GM12878 (cell line): ENCODE data around the gene FGGY. TPM values are rescaled to one million over a fixed set of nuclear protein-coding genes. Genes with fewer than 3 reads are reported as not detected.

Experiments used
- ATAC-seq: fragments of 200-7000 bp; cut with Tn5 transposase; 3 replicates; pipeline ENCODE4 v1.9.1; 2020; ENCODE audit warnings: mild to moderate bottlenecking, moderate library complexity
- BruUV-seq: library from RNA; stranded (reverse); fragments of 400-500 nt; replicated peaks from 2 replicates; lab custom pipeline; 2021; lab: Mats Ljungman, UMichigan
- CTCF ChIA-PET: fragments of 300-600 bp; sonication (Branson Sonifier 250); formaldehyde crosslinking; extraction: SDS; loops from one replicate; lab custom pipeline; 2021; ENCODE audit warnings: inconsistent platforms; lab: Yijun Ruan, JAX
- POLR2A ChIA-PET: fragments of 350-600 bp; formaldehyde crosslinking; extraction: SDS; loops from one replicate; lab custom pipeline; 2021; ENCODE audit warnings: inconsistent platforms; lab: Charles Lee
- RAD21 ChIA-PET: fragments of 300-600 bp; sonication (Branson Sonifier 250); formaldehyde crosslinking; loops from one replicate; lab custom pipeline; 2023; ENCODE audit warnings: antibody characterized with exemption; ENCODE audit not compliant: unreplicated experiment; lab: Charles Lee
- SMC1A ChIA-PET: fragments of 300-600 bp; sonication (Branson Sonifier 250); formaldehyde crosslinking; loops from one replicate; lab custom pipeline; 2023; ENCODE audit not compliant: unreplicated experiment, uncharacterized antibody; lab: Charles Lee
- DNase-seq: peaks from one replicate; pipeline ENCODE4 v3.0.0-alpha.2; 2011; ENCODE audit warnings: low read depth, low spot score
- FAIRE-seq: peaks from 3 replicates; lab custom pipeline; 2011; peaks lifted over from hg19 to GRCh38; lab: Jason Lieb, UNC
- H2AFZ ChIP-seq: 2 replicates; pipeline ENCODE4 v1.6.0; 2011; ENCODE audit warnings: low read depth, low read length, control low read depth; ENCODE audit not compliant: control insufficient read depth
- H3K27ac ChIP-seq: 2 replicates; pipeline ENCODE4 v1.5.1; 2011; ENCODE audit warnings: control low read depth; ENCODE audit not compliant: control insufficient read depth, insufficient read depth
- H3K27me3 ChIP-seq, 2 experiments: replicated peaks in 1 of 2; 2 replicates each; pipeline versions ENCODE4 v1.6.0 to v1.6.1; 2011; ENCODE audit warnings: low read length in 1 of 2; ENCODE audit not compliant: control insufficient read depth in 2 of 2, insufficient read depth in 2 of 2
- H3K36me3 ChIP-seq, 2 experiments: 2 replicates each; pipeline ENCODE4 v1.5.1; 2011; ENCODE audit warnings: low read length in 1 of 2; ENCODE audit not compliant: control insufficient read depth in 2 of 2, insufficient read depth in 2 of 2
- H3K4me1 ChIP-seq: 2 replicates; pipeline ENCODE4 v1.6.1; 2011; ENCODE audit warnings: mild to moderate bottlenecking, low read length, moderate library complexity, mixed read lengths; ENCODE audit not compliant: control insufficient read depth, insufficient read depth
- H3K4me2 ChIP-seq: 2 replicates; pipeline ENCODE4 v1.6.0; 2011; ENCODE audit warnings: control low read depth; ENCODE audit not compliant: control insufficient read depth, insufficient read depth
- H3K4me3 ChIP-seq: fragments of 200-600 bp; sonication (generic); 2 replicates; pipeline ENCODE4 v1.5.1; 2016
- H3K79me2 ChIP-seq: 2 replicates; pipeline ENCODE4 v1.6.0; 2011; ENCODE audit warnings: low read length; ENCODE audit not compliant: control insufficient read depth, insufficient read depth
- H3K9ac ChIP-seq: 2 replicates; pipeline ENCODE4 v1.8.0; 2011; ENCODE audit warnings: low read length, control low read depth, mixed read lengths; ENCODE audit not compliant: control insufficient read depth, insufficient read depth
- H3K9me3 ChIP-seq: replicated peaks from 3 replicates; pipeline ENCODE4 v1.5.1; 2011; ENCODE audit warnings: mild to moderate bottlenecking, low read length; ENCODE audit not compliant: control insufficient read depth, insufficient read depth
- H4K20me1 ChIP-seq: 2 replicates; pipeline ENCODE4 v1.6.0; 2011; ENCODE audit not compliant: control insufficient read depth, insufficient read depth
- BRCA1 ChIP-seq: IDR thresholded peaks from 2 replicates; pipeline ENCODE4 v1.6.1; 2011; ENCODE audit warnings: low read depth, low read length, improper control_type of control experiment
- CBX5 ChIP-seq: sonication (generic); IDR thresholded peaks from 2 replicates; pipeline ENCODE4 v1.6.1; 2016; ENCODE audit warnings: low read depth, moderate library complexity, mild to moderate bottlenecking, inconsistent platforms
- DPF2 ChIP-seq: fragments of 450-650 bp; IDR thresholded peaks from 2 replicates; pipeline ENCODE4 v1.6.1; 2017; ENCODE audit warnings: mild to moderate bottlenecking
- ELK1 ChIP-seq: IDR thresholded peaks from 2 replicates; pipeline ENCODE4 v1.6.1; 2012; ENCODE audit warnings: low read depth, low read length, improper control_type of control experiment
- EP300 ChIP-seq, 2 experiments: fragments of 150-350 bp in 1 of 2; IDR thresholded peaks; 2 replicates each; pipeline ENCODE4 v1.6.1; 2011 to 2012; ENCODE audit warnings: low read depth in 2 of 2, low read length in 2 of 2, borderline replicate concordance in 1 of 2, improper control_type of control experiment in 1 of 2, inconsistent platforms in 1 of 2; ENCODE audit not compliant: control insufficient read depth in 1 of 2
- EZH2 ChIP-seq: IDR thresholded peaks from 2 replicates; pipeline ENCODE4 v1.6.1; 2012; ENCODE audit warnings: low read depth, mild to moderate bottlenecking, control low read depth, inconsistent platforms, low read length, borderline replicate concordance; ENCODE audit not compliant: control insufficient read depth
- KAT2A ChIP-seq: conservative IDR thresholded peaks from 2 replicates; pipeline ENCODE4 v1.6.1; 2011; ENCODE audit warnings: low read depth, low read length; ENCODE audit not compliant: control insufficient read depth
- KDM1A ChIP-seq: fragments of 200-600 bp; sonication (generic); IDR thresholded peaks from 2 replicates; pipeline ENCODE4 v1.6.1; 2016; ENCODE audit warnings: borderline replicate concordance
- NFXL1 ChIP-seq: fragments of 450-650 bp; IDR thresholded peaks from 2 replicates; pipeline ENCODE4 v1.6.1; 2017; ENCODE audit warnings: antibody characterized with exemption, mild to moderate bottlenecking, borderline replicate concordance
- POLR2AphosphoS5 ChIP-seq: IDR thresholded peaks from 2 replicates; pipeline ENCODE4 v1.6.1; 2011; ENCODE audit warnings: mild to moderate bottlenecking, low read length, inconsistent platforms
- RFX5 ChIP-seq: IDR thresholded peaks from 2 replicates; pipeline ENCODE4 v1.6.1; 2011; ENCODE audit warnings: low read depth, low read length, improper control_type of control experiment
- SREBF1 ChIP-seq: IDR thresholded peaks from 2 replicates; pipeline ENCODE4 v1.6.1; 2012; ENCODE audit warnings: mild to moderate bottlenecking, low read length
- WRNIP1 ChIP-seq: IDR thresholded peaks from 2 replicates; pipeline ENCODE4 v1.6.1; 2011; ENCODE audit warnings: low read depth, low read length, improper control_type of control experiment, borderline replicate concordance
- YY1 ChIP-seq: IDR thresholded peaks from 2 replicates; pipeline ENCODE4 v1.6.1; 2011; ENCODE audit warnings: low read depth, mild to moderate bottlenecking, low read length
- ZBTB33 ChIP-seq: fragments of 450-650 bp; IDR thresholded peaks from 2 replicates; pipeline ENCODE4 v1.6.1; 2017; ENCODE audit warnings: mild to moderate bottlenecking
- ZNF207 ChIP-seq: fragments of 450-650 bp; IDR thresholded peaks from 2 replicates; pipeline ENCODE4 v1.6.1; 2014; ENCODE audit warnings: antibody characterized with exemption, mild to moderate bottlenecking, borderline replicate concordance
- WGBS: methylation state at CpG from one replicate; pipeline ENCODE4 v1.1.6; 2016; ENCODE audit warnings: low lambda C conversion rate; ENCODE audit not compliant: insufficient replicate concordance, insufficient coverage; ENCODE audit errors: missing lambda C conversion rate; 5-methylcytosine and 5-hydroxymethylcytosine counted together
- in situ Hi-C: fragments of 300-500 bp; cut with MboI; formaldehyde crosslinking; loops from 9 replicates; pipeline ENCODE4 v1.14.3; 2018; ENCODE audit warnings: mixed read lengths
- intact Hi-C: fragments of 100-400 bp; cut with micrococcal nuclease; formaldehyde crosslinking; loops from one replicate; pipeline ENCODE4 v1.14.2; 2022; ENCODE audit not compliant: unreplicated experiment
- polyA plus RNA-seq, 11 experiments: library from polyadenylated mRNA; depleted of rRNA in 4 of 11; unstranded in 6 of 11; stranded (reverse) in 5 of 11; fragments of >200 nt; fragmentation: Nextera tagmentation in 4 of 11; fragmentation: Illumina TruSeq in 1 of 11; extraction: Ambion mirVana in 4 of 11; extraction: Trizol in 1 of 11; gene quantifications; 1 replicate in 1 of 11; 2 replicates in 10 of 11; pipeline versions ENCODE4 v1.2.1 to v1.2.3, GENCODE V29; 2011 to 2016; ENCODE audit warnings: inconsistent platforms in 2 of 11, missing spikeins in 2 of 11, low read depth in 1 of 11
- total RNA-seq, 4 experiments: library from RNA; depleted of rRNA in 3 of 4; stranded (reverse); fragments of >200 nt in 3 of 4; fragmentation: Illumina TruSeq in 1 of 4; extraction: Trizol in 1 of 4; gene quantifications; 2 replicates each; pipeline versions ENCODE4 v1.2.1 to v1.2.3, GENCODE V29; 2013 to 2021

Gene FGGY
- total and polyA plus RNA-seq, 10 of the 15 experiments (the other 5 are each of a cell fraction or from before 2014, with no cell fraction given), result 6.2 to 11.9 (median 7.5) TPM

GRCh38 chr1:59453297-59453968 lies 156.5 kb downstream of the FGGY start:
- H4K20me1 ChIP-seq, result no peaks in the 10 kb centered on the region
- no TSS peak for BruUV-seq
- FAIRE-seq (no peak), ATAC-seq (no peak), DNase-seq (no peak)
- no peak overlapping the region for H3K4me3 ChIP-seq
- no peaks in the 10 kb centered on the region for H3K79me2 ChIP-seq
- SMC1A ChIA-PET, result interaction anchor here (0.6 kb wide), 1 partner anchor 1242 kb away, joined by 3 read pairs; no protein-coding TSS in a partner anchor
- H3K36me3 ChIP-seq, result no peaks in the 10 kb centered on the region
- POLR2A ChIA-PET, result no interaction called here
- CTCF ChIA-PET, result no interaction called here
- no peaks in the 10 kb centered on the region for H3K9me3 ChIP-seq
- H3K27me3 ChIP-seq, result no peaks in the 10 kb centered on the region
- in situ Hi-C loops, result no loop called here
- no peak overlapping the region for H3K4me2 ChIP-seq
- RAD21 ChIA-PET, result no interaction called here
- H3K9ac ChIP-seq, result no peak overlapping the region
- no peaks in the 10 kb centered on the region for H3K4me1 ChIP-seq
- no peak overlapping the region for H3K27ac ChIP-seq
- WGBS, result 21% methylated on average over 2 of the region's 2 CpGs
- intact Hi-C loops, result no loop called here
- TF ChIP-seq SREBF1, result no peak
- no peak for TF ChIP-seq NFXL1
- no peak for TF ChIP-seq EZH2
- no peak for TF ChIP-seq ZBTB33
- TF ChIP-seq BRCA1, result no peak
- no peak for TF ChIP-seq YY1
- no peak for TF ChIP-seq KDM1A
- TF ChIP-seq POLR2AphosphoS5, result no peak
- TF ChIP-seq RFX5, result no peak
- no peak for TF ChIP-seq CBX5
- TF ChIP-seq EP300 (IDR thresholded peaks at IDR 0.05; ENCODE audit: borderline replicate concordance in 1 of 2, control insufficient read depth in 1 of 2, low read depth in 2 of 2, low read length in 2 of 2), result no peak
- TF ChIP-seq DPF2, result no peak
- no peak for TF ChIP-seq ZNF207
- no peak for TF ChIP-seq ELK1
- TF ChIP-seq KAT2A, result no peak
- TF ChIP-seq WRNIP1, result no peak
- H2AFZ ChIP-seq, result no peak overlapping the region; the same call in 1 of the 2 replicates
